ENCODE data around the gene ACTN4. TPM values are rescaled to one million over a fixed set of nuclear protein-coding genes. Genes with fewer than 3 reads are reported as not detected.
A peak's percentile ranks its signal among the peaks of the same experiment; 100 is the strongest.
"Not testable (repeated sequence)": the region's sequence is repeated elsewhere in the genome, so short reads cannot be mapped to it uniquely, and the experiment has no call there.

Gene ACTN4
- 100 to 1,000 TPM; 337 to 354 TPM for total RNA-seq

DNA sequence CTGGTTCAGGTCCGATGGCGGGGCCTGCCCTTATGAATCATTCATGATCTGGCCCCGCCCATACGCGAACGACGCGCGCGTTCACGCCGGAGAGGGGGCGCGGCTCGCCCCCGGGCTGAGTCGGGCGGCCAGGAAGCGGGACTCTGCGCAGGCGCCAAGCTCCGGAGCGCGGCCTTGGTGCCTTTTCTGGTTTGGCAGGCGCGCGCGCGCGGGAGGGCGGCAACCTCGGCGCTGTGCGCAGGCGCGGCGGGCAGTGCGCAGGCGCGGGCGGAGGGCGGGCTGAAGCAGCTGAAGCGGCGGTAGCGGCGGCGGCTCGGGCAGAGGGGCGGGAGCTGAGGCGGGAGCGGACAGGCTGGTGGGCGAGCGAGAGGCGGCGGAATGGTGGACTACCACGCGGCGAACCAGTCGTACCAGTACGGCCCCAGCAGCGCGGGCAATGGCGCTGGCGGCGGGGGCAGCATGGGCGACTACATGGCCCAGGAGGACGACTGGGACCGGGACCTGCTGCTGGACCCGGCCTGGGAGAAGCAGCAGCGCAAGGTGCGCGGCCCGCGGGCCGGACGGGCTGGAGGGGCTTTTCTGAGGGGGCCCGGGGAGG, at the start of gene ACTN4:
TSS of gene ACTN4 (plus strand) at position 282 of the 598 bp plus-strand sequence. CDS start at position 379, 97 bp downstream.
- Mint-ChIP-seq H3K4me1 (peaks cover 50% of the 10 kb centered on the region), H3K27ac (peak within 1 kb of the TSS; percentile 86), H3K4me3 (peak within 1 kb of the TSS; percentile 95), H3K36me3 (ENCODE audit: low read depth) (peaks cover 31% of the 10 kb centered on the region), H3K27me3 (no peaks in the 10 kb centered on the region), H3K9me3 (no peaks in the 10 kb centered on the region)
- CTCF ChIA-PET = interaction anchor here (0.6 to 2.9 kb wide), 11 partner anchors 9 to 283 kb away, joined by 3 to 16 read pairs (median 5); partner anchors contain the start of genes FAM98C, MRPS12 and SARS2
- DNase-seq = peak; percentile 99
- POLR2A ChIA-PET = interaction anchor here (0.6 to 1.3 kb wide), 3 partner anchors 14 to 202 kb away, joined by 3 to 4 read pairs (median 3); no protein-coding TSS in a partner anchor

DNA sequence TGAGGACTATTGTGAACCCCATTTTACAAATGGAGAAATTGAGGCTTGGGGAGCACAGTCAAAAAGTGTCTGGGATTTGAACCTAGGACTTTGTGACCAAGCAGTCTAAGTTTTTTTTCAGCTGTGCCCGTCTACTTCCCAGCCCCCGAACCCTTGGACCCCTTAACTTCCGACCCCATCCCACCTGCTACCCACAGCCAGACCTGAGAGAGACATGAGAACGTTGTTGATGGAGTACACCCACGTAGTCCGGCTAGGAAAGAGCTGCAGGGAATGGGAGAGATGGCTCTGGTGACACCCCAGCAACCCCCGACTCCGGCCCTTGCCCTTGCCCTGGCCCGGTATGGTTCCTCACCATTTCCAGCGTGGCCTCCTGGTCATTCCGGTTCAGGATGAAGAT, 47.7 kb upstream of the ACTN4 start:
- H3K27ac Mint-ChIP-seq = no peak overlapping the region
- ChIA-PET CTCF (interaction anchor here (1.0 kb wide), 1 partner anchor 13 kb away, joined by 4 read pairs; no protein-coding TSS in a partner anchor), POLR2A (no interaction called here)
- peaks cover 51% of the 10 kb centered on the region for H3K36me3 Mint-ChIP-seq (ENCODE audit: low read depth)
- no peak overlapping the region for H3K4me3 Mint-ChIP-seq
- no peaks in the 10 kb centered on the region for H3K27me3 Mint-ChIP-seq
- peaks cover 12% of the 10 kb centered on the region for H3K4me1 Mint-ChIP-seq
- no peak for DNase-seq
- no peaks in the 10 kb centered on the region for H3K9me3 Mint-ChIP-seq

DNA sequence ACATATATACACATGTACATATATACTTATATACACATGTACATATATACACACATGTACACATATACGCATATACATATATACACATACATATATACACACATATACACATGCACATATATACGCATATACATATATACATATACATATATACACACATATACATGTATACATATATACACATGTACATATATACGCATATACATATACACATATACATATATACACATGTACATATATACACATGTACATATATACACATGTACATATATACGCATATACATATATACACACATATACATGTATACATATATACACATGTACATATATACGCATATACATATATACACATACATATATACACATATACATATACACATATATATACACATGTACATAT, 44.6 kb upstream of the ACTN4 start:
- peaks cover 44% of the 10 kb centered on the region for H3K36me3 Mint-ChIP-seq (ENCODE audit: low read depth)

DNA sequence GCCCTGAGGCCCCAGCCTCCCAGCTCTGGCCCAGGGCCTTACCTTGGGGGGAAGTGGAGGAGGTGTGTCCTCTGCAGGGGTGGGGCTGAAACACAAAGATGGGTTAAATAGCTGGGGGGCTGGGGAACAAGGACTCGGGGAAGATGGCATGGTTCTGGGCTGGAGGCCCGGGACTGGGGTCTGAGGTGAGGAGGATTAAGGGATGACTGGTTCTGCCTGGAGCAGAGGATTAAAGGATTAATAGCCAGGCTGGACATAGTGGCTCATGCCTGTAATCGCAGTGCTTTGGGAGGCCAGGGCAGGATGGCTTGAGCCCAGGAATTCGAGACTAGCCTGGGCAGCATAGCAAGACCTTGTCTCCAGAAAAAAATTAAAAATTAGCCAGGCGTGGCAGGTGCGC, 41.3 kb upstream of the ACTN4 start:
- Mint-ChIP-seq H3K4me1 (no peaks in the 10 kb centered on the region), H3K4me3 (no peak overlapping the region), H3K27me3 (no peaks in the 10 kb centered on the region), H3K36me3 (ENCODE audit: low read depth) (peaks cover 52% of the 10 kb centered on the region), H3K9me3 (no peaks in the 10 kb centered on the region), H3K27ac (no peak overlapping the region)
- POLR2A ChIA-PET = interaction anchor here (0.7 kb wide), 1 partner anchor 13 kb away, joined by 3 read pairs; the partner anchor contains the start of gene EIF3K
- no peak for DNase-seq
- CTCF ChIA-PET = no interaction called here

More for the DNA sequence above, 44.6 kb upstream of the ACTN4 start:
- H3K9me3 Mint-ChIP-seq, H3K27ac Mint-ChIP-seq, DNase-seq, CTCF ChIA-PET, POLR2A ChIA-PET, H3K27me3 Mint-ChIP-seq, H3K4me3 Mint-ChIP-seq, H3K4me1 Mint-ChIP-seq: not testable (repeated sequence)

DNA sequence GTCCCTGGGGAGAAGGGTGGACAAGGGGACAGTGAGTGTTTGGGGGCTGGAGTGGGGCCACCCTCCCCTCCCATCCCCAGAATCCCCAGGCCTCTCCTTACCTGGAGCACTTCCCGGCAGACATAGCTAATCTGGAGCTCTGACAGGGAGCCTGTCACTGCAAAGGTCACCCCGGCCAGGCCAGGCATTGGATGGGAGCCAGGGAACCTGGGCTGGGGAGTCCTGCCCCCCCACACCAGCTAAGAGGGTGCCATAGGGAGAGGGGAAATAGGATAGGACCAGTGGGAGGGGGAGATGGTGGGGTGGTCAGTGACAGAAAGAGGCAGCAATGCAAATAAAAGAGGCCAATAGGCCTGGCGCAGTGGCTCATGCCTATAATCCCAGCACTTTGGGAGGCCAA, 33.2 kb upstream of the ACTN4 start:
- DNase-seq = no peak
- H3K27ac Mint-ChIP-seq = no peak overlapping the region
- ChIA-PET CTCF (no interaction called here), POLR2A (no interaction called here)
- H3K9me3 Mint-ChIP-seq = no peaks in the 10 kb centered on the region
- H3K4me3 Mint-ChIP-seq = no peak overlapping the region
- no peaks in the 10 kb centered on the region for H3K27me3 Mint-ChIP-seq
- peaks cover 48% of the 10 kb centered on the region for H3K4me1 Mint-ChIP-seq
- peaks cover 49% of the 10 kb centered on the region for H3K36me3 Mint-ChIP-seq (ENCODE audit: low read depth)

DNA sequence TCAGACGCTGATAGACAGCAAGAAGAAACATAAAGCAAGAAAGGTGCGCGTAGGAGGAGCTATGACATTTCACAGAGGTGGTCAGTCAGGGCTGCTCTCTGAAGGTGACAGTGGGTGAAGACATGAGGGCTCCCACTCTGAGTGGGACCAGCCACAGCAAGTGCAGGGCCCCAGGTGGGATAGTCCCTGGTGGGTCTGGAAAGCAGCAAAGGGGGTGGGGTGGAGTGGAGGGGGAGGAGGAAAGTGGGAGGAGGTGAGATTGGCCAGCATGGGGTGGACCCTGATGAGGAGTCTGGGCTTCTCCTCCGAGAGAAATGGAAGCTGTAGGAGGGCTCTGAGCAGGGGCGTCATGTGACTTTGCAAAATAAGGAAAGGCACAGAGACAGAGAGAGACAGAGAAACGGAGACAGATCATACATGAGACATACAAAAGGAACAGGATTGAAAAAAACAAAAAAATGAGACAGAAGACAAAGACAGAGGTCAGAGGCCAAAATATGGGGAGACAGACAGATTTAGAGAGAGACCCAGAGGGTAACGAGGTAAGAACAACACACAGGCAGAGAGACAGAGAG, 32.4 kb upstream of the ACTN4 start:
- H3K4me1 Mint-ChIP-seq = peaks cover 54% of the 10 kb centered on the region
- no peak for DNase-seq
- H3K36me3 Mint-ChIP-seq (ENCODE audit: low read depth) = peaks cover 47% of the 10 kb centered on the region
- peak overlapping the region; percentile 60 for H3K4me3 Mint-ChIP-seq
- POLR2A ChIA-PET = no interaction called here
- H3K27me3 Mint-ChIP-seq = no peaks in the 10 kb centered on the region
- H3K9me3 Mint-ChIP-seq = no peaks in the 10 kb centered on the region
- peak overlapping the region; percentile 52 for H3K27ac Mint-ChIP-seq
- CTCF ChIA-PET = interaction anchor here (1.3 kb wide), 1 partner anchor 315 kb away, joined by 3 read pairs; the partner anchor contains the start of genes MRPS12 and SARS2

DNA sequence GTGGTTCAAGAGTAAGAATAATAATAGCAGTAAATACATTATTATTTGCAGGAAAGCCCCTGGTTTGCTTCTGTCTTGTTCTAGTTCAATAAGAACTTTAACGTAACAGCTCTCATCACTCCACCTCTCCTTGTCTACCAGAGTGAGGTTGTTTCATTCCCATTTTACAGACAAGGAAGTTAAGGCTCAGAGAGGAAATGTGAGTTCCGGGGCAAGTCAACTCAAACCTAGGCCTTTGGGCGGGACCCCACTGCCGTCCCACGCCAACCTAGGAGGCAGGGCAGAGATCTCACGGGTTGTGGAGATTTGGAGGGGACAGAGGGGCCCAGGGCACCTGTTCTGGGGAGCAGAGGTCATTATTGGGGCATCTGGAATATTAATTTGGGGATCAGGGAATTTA, 31.2 kb upstream of the ACTN4 start:
- no peaks in the 10 kb centered on the region for H3K9me3 Mint-ChIP-seq
- H3K27ac Mint-ChIP-seq = peak overlapping the region; percentile 92
- peak overlapping the region; percentile 92 for H3K4me3 Mint-ChIP-seq
- DNase-seq = no peak
- H3K4me1 Mint-ChIP-seq = peaks cover 59% of the 10 kb centered on the region
- CTCF ChIA-PET = interaction anchor here (0.6 to 1.3 kb wide), 5 partner anchors 13 to 314 kb away, joined by 3 to 4 read pairs (median 3); partner anchors contain the start of genes MRPS12 and SARS2
- no peaks in the 10 kb centered on the region for H3K27me3 Mint-ChIP-seq
- POLR2A ChIA-PET = no interaction called here
- H3K36me3 Mint-ChIP-seq (ENCODE audit: low read depth) = peaks cover 43% of the 10 kb centered on the region

DNA sequence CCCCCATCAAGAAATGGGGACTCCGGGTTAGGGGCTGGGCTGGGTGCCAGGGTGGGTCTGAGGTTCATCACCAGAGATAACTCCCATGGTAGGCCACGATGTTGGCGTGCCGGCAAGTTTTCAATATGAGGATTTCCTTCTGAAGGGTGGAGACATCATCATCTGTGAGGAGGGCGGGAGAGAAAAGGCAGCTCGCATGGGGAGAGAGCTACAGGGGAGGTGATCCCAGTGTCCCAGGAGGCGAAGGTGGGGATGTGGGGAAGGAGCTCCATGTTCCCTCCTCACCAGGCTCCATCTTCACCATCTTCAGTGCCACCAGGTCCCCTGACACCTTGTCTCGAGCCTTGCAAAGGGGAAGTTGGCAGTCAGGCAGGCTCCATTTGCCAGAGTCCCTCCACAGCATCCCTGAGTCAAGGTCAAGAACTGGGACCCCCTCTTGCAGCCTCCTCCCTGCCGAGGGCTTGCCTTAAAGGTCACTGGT, 30.1 kb upstream of the ACTN4 start:
- Mint-ChIP-seq H3K9me3 (no peaks in the 10 kb centered on the region), H3K27ac (peak overlapping the region; percentile 92), H3K4me1 (peaks cover 60% of the 10 kb centered on the region), H3K36me3 (ENCODE audit: low read depth) (peaks cover 49% of the 10 kb centered on the region), H3K27me3 (no peaks in the 10 kb centered on the region), H3K4me3 (peak overlapping the region; percentile 92)
- ChIA-PET POLR2A (no interaction called here), CTCF (interaction anchor here (1.2 to 3.9 kb wide), 5 partner anchors 17 to 313 kb away, joined by 3 to 22 read pairs (median 7); partner anchors contain the start of genes MRPS12 and SARS2)
- peak; percentile 22 for DNase-seq

DNA sequence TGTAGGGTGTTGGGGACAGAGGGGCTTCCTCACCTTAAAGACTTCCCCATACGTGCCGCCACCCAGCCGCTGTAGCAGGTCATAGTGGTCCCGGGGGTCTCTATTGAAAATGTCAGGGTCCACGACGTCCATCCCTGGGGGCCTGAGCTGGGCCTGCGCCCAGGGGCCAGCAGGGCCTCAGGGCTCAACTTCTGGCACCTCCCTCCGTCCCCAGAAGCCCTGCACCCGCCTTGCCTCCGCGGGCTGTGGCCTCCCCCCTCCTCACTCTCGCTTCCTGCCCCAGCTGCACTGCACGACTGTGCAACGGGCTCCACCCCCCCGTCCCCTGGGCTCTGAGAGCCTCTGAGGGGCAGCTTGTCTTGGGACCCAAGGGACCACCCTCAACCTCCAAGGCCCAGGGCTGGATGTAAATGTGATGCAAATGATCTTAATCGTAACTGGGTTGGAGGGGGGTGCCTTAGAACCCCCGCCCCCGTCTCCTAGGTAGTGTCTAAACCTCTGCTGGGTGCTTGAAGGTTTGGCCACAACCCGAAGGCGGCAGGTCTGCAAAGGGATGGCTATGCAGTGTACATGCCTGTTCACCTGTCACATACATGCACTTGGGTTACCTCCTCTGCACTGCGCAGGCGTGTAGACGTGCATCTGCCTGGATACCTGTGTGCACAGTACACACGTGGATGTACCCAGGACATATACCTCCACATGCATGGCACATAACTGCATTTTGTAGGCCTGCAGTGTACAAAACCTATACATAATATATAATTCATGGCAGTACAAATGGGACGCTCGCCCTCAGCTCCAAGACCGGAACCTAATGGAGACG, 29.5 kb upstream of the ACTN4 start, which contains the start of gene MAP4K1:
TSS of gene MAP4K1 (minus strand) at position 190 of the 826 bp plus-strand sequence. CDS start at position 132, 58 bp downstream.
- Mint-ChIP-seq H3K4me1 (peaks cover 56% of the 10 kb centered on the region), H3K27ac (peak within 1 kb of the TSS; percentile 92), H3K9me3 (no peaks in the 10 kb centered on the region), H3K27me3 (no peaks in the 10 kb centered on the region), H3K4me3 (peak within 1 kb of the TSS; percentile 92), H3K36me3 (ENCODE audit: low read depth) (peaks cover 48% of the 10 kb centered on the region)
- ChIA-PET CTCF (interaction anchor here (0.8 to 3.9 kb wide), 13 partner anchors 11 to 313 kb away, joined by 3 to 22 read pairs (median 4); partner anchors contain the start of genes FAM98C, MRPS12 and SARS2), POLR2A (interaction anchor here (0.6 to 1.2 kb wide), 6 partner anchors 17 to 106 kb away, joined by 3 read pairs; no protein-coding TSS in a partner anchor)
- peak; percentile 79 for DNase-seq

DNA sequence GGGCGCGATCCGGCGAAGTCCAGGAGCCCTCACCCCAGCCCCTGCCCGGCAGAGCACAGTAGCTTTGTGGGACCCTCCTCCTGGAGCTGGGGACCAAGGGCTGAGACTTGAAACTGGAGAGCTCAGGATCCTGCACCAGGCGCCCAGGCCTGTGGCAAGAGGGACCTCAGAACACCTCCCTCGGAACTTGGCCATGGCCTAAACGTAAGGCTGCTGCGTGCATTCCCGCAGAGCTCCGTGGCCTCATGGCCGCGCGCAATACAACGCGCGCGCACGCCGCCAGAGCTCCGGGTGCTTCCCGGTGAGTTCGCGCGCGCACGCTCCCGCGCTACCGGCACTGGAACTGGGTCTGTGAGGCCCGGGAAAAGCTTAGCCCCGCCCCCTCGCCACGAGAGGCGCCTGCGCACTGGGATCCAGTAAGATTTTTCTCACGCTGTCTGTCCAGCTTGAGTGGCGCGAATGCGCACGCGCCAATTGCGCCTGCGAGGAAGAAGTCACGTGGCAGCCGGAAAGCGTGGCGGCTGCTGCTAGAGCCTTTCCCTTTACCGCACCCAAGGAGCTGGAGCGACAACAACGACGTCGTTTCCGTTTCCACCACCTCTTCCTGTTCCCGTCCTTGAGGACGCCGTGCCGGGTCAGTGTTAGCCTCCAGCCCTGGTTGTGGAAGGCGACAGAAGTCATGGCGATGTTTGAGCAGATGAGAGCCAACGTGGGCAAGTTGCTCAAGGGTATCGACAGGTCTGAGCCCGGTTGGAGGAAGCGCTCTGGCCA, 28.7 kb upstream of the ACTN4 start, which contains the start of gene EIF3K:
TSS of gene EIF3K (plus strand) at position 599 of the 771 bp plus-strand sequence. CDS start at position 680, 81 bp downstream.
- Mint-ChIP-seq H3K27ac (peak within 1 kb of the TSS; percentile 92), H3K36me3 (ENCODE audit: low read depth) (peaks cover 46% of the 10 kb centered on the region), H3K4me3 (peak within 1 kb of the TSS; percentile 92), H3K27me3 (no peaks in the 10 kb centered on the region), H3K4me1 (peaks cover 50% of the 10 kb centered on the region), H3K9me3 (no peaks in the 10 kb centered on the region)
- DNase-seq = peak; percentile 98
- POLR2A ChIA-PET = interaction anchor here (0.5 to 1.2 kb wide), 9 partner anchors 10 to 216 kb away, joined by 3 read pairs; partner anchors contain the start of gene FAM98C
- CTCF ChIA-PET = interaction anchor here (0.7 to 3.9 kb wide), 14 partner anchors 11 to 312 kb away, joined by 3 to 22 read pairs (median 4); partner anchors contain the start of genes FAM98C, MRPS12 and SARS2

DNA sequence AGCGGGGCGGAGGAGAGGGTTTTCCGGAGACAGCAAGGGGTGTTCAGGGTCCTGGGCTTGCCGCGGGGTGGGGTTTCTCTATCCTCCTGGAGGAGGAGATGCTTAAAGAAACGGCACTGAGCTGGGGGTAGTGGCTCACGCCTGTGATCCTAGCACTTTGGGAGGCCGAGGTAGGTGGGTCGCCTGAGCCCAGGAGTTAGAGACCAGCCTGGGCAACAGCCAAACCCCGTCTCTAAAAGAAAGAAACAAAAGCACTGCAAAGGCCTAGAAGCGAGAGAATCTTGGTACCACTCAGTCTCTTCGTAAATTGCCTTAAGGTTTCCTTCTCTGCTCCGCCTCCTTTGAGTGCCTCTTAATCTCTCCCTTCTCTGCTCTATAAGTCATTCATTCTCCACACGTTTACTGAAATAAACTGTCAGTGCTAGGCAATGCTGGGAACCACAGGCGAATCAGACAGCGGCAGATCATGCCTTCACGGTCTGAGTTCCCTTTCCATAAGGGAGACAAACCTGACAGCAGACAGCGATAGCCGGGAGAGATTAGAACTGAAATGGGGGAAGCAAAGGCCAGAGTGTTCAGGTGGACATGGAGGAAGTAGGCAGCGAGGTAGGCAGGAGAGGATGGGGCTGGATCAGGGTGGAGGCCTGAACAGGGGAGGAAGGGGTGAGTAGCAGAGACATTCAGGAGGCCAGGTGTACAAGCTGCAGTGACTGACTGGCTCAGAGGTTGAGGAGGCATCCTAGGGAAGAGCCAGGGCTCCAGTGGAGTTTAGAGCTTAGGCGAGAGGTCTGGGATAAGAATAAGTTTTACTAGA, 27.9 kb upstream of the ACTN4 start:
- H3K27ac Mint-ChIP-seq = peak overlapping the region; percentile 92
- no peaks in the 10 kb centered on the region for H3K9me3 Mint-ChIP-seq
- peaks cover 48% of the 10 kb centered on the region for H3K36me3 Mint-ChIP-seq (ENCODE audit: low read depth)
- CTCF ChIA-PET = interaction anchor here (0.7 to 3.9 kb wide), 11 partner anchors 15 to 311 kb away, joined by 3 to 22 read pairs (median 4); partner anchors contain the start of genes FAM98C, MRPS12 and SARS2
- POLR2A ChIA-PET = interaction anchor here (0.5 to 0.9 kb wide), 4 partner anchors 9 to 217 kb away, joined by 3 read pairs; partner anchors contain the start of gene FAM98C
- DNase-seq = no peak
- peaks cover 46% of the 10 kb centered on the region for H3K4me1 Mint-ChIP-seq
- H3K27me3 Mint-ChIP-seq = no peaks in the 10 kb centered on the region
- peak overlapping the region; percentile 92 for H3K4me3 Mint-ChIP-seq
